Stimulated activated CD8-positive, alpha-beta memory T cell treated with anti-CD3 and anti-CD28 coated beads, Interleukin-4, amount 100 ng/mL, for 1 hour (primary cell): ENCODE measurements around the gene STX12.
"Not testable (repeated sequence)": the region's sequence is repeated elsewhere in the genome, so short reads cannot be mapped to it uniquely, and the experiment has no call there.

ENCODE experiments used
- DNase-seq, 2 donors: peaks; one replicate each; pipeline ENCODE4 v3.0.0-alpha.2; 2020; ENCODE audit warnings: low read depth in 2 of 2, low spot score in 1 of 2

STX12 gene

DNA sequence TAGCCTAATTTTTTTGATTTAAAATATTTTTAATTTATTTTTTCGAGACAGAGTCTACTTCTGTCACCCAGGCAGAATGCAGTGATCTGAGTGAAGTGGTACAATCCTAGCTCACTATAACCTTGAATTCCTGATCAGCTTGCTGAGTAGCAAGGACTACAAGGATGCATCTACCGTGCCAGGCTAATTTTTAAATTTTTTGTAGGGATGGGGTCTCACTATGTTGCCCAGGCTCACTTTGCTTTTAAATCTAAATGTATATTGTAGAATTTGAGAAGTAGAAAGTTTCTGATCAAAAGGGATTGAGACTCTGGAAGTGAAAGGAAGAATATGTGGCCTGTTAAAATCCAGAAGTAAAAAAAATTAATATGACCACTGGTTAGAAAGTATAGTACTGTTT lies 1.6 kb downstream of the STX12 start:
- no peak for DNase-seq

DNA sequence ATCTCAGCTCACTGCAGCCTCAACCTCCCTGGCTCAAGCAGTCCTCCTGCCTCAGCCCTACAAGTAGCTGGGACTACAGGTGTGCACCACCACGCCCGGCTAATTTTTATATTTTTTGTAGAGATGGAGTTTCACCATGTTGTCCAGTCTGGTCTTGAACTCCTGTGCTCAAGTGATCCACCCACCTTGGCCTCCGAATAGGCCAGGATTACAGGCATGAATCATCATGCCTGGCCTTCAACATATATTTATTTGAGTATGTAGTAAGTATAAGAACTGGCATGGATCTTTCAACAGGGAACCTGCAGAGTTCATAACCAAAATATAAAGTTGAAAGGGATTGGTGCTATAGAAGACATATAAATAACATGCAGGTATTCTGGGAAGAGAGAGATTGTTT lies 2.3 kb downstream of the STX12 start:
- not testable (repeated sequence) for DNase-seq

DNA sequence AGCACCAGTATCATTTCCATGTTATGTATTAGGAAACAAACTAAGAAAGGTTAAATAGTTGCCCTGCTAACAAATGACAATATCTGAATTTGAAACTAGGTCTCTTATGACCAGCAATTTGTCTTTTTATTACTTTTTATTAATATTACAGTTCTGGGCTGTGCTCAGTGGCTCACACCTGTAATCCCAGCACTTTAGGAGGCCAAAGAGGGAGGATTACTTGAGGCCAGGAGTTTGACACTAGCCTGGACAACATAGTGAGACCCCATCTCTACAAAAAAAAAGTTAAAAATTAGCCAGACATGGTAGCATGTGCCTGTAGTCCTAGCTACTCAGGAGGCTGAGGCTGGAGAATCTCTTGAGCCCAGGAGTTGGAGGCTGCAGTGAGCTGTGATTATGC lies 3.3 kb downstream of the STX12 start:
- not testable (repeated sequence) for DNase-seq

DNA sequence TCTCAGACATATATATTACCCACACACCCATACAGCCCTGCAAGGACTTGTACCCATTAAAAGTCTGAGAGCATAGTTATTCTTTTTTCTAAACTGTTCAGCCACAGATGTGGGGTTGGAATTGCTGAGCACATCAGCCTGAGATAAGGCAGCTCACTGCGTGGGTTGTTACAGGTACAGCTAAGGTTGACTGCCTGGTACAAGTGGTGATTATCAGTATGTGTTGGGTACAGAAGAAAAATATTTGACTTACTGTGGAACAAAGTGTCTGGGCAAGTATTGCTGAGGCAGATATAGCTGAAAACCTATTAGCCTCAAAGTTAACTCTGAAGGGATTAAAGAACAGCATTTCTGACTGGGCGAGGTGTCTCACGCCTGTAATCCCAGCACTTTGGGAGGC lies 5.0 kb downstream of the STX12 start:
- DNase-seq, result no peak

DNA sequence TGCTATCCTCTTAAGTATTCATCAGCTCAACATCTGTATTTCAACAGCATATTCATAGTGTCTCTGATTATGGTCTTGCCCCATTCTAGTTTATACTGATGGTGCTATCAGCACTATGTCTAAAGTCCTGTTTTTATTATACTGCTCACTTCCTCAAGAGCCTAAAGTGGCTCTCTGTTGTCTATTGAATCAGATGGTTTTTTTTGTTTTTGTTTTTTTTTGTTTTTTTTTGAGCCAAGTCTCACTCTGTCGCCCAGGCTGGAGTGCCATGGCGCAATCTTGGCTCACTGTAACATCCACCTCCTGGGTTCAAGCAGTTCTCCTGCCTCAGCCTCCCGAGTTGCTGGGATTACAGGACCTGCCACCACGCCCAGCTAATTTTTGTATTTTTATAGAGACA lies 6.1 kb downstream of the STX12 start:
- DNase-seq, result no peak

DNA sequence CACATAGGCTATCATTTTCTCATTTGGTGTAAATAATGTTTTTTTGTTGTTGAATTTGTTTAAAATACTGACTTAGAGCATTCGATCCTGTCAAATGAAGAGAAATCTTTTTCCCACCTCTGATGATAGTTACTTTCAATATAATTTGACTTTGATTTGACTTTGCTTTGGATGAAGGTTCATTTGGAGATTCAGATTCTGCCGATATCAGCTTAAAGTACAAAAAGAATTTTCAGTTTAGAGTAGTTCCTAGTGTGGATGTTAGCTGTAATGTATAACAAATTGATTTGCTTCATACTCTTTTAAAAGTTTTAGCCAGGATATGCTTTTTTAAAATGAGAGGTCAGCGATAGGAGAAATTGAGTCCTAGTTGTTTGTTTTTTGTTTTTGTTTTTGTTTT lies 9.9 kb downstream of the STX12 start:
- no peak for DNase-seq

DNA sequence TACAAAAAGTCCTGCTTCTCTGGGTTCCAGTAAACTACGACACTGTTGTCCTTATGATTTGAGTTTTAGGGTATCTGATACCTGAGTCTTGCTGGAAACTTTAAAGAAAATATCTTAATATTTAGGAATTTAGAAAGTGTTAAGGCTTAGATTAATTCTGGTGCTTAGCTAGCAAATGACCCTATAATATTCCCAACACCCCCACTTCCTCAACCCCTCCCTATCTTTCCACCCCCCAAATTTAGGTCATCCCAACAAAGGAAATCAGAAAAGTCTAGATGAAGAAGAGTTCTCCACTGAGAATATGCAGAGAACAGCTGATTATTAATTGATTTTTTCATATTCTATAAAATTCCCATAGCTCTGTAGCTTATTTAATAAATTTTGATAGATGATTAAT lies 11.7 kb downstream of the STX12 start:
- DNase-seq, result no peak

DNA sequence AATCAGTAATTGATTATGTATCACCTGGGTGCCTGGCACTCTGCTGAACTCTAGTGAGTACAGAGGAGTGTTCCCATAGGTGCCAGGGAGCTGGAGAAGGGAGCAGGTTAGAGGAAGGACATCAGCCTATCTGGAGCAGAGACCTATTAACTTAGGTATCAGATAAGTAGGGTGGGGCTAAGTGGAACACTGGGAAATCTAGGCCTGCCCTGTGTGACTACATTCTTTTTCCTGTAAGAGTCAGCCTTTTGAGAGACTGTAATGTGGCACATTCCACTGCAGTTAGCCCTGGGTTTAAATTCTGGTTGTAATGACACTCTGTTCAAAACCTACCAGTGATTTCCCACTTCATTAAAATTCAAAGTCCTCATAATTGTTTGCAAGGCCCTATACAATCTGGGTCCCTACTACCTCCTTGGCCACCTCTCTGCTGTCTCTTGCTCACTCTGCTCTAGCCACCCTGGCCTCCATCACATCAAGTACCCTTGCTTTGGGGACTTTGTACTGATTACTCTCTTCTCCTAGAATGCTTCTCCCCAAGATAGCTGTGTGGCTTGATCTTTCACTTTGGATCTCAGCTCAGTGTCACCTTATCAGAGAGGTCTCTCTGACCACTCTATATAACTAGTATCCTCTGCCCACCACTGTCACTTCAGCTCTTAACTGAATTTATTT lies 12.9 kb downstream of the STX12 start:
- no peak for DNase-seq

DNA sequence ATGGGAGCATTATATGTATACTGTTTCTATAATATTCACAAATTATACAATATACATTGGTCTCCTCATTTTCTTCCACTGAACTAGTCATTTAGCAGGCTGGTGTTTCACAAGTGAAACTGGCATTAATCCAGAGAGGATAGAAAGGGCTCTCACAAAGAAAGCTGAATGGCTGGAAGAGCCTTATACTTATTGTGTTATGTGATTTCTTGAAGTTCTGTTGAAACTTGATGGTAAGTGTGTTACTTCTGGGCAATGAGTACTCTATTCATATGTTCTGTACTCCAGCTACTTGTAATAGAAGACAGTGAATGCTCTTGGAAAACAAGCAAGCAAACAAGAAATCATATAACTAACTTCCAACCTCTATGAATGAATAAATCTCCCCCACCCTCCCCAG lies 14.9 kb downstream of the STX12 start:
- DNase-seq, result no peak

DNA sequence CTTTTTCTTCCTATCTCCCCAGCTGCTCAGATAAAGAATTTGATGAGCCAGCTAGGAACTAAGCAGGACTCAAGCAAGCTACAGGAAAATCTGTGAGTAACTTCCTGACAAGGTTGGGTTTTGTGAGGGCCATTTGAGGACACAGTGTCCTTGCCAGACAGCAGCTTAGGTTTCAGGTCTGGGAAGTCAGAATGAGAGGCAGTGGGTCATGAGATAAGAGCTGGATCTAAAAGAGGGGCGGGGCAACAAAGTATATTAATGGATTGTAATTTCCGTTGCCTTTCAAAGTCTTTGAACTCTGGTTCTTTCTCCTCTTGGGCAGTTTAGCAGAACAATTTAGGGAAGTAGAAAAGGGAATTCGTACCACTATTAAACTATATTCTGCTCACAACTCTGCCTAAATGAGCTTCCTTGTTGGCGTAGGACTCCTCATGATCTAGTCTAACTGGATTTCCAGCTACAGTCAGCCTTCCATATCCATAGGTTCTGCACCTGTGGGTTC lies 16.6 kb downstream of the STX12 start:
- no peak for DNase-seq

DNA sequence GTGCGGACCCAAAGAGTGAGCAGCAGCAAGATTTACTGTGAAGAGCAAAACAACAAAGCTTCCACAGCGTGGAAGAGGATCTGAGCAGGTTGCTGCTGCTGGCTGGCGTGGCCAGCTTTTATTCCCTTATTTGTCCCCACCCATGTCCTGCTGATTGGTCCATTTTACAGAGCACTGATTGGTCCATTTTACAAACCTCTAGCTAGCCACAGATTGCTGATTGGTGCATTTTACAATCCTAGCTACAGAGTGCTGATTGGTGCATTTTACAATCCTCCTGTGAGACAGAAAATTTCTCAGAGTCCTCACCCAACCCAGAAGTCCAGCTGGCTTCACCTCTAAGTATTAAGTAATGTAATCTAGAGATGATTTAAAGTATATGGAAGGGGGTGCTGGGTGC lies 17.3 kb downstream of the STX12 start:
- DNase-seq, result not testable (repeated sequence)

DNA sequence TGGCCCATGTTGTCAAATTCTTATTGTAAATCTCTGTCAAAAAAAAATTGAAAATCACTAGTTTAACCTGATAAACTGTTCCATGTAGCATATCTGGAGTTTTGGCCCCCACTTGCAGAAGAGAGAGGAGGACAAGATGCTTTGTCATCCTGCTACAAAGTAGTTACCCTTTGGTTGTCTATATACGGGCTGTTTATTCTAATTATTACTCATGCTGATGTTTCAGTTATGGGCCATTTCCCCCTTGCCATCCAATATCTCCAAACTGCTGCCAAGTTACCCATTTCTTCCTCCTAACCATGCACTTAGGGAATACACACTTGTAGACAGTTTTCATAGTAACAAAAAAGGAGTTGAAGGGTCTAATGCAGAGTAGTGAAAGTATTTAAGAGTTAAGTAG lies 22.6 kb downstream of the STX12 start:
- no peak for DNase-seq

DNA sequence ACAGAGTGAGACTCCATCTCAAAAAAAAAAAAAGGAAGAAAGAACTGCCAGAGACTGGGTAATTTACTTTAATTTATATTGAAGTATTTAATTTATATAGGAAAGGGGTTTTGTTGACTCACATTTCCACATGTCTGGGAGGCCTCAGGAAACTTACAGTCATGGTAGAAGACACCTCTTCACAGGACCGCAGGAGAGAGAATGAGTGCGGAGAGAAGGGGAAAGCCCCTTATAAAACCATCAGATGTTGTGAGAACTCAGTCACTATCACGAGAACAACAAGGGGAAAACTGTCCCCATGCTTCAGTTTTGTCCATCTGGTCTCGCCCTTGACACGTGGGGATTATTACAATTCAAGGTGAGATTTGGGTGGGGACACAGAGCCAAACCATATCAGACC lies 31.8 kb downstream of the STX12 start:
- DNase-seq, result no peak

DNA sequence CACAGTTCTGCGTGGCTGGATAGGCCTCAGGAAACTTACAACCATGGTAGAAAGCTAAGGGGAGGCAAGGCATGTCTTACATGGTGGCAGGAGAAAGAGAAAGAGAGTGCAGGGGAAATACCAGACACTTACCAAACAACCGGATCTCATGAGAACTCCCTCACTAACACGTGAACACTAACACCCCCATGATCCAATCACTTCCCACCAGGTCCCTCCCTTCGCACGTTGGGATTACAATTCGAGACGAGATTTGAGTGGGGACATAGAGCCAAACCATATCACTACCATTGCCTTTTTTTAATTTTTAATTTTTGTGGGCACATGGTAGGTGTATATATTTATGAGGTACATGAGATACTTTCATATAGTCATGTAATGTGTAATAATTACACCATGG lies 33.7 kb downstream of the STX12 start:
- no peak for DNase-seq

DNA sequence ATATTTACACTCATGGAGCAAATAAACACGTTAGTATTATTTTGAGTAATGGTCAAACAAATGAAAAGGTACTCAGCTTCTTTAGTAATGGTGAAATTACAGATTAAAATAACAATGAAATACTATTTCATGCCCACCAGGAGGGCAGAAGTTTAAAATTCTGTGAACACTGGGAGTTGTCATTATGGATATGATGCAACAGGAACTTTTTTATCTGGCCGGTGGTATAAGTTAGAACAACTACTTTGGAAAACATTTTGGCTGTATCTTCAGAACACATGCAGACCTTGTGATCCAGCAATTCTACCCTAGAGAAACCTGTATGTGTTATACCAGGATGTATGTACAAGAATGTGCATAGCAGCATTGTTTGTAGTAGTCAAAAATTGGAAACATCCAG lies 34.4 kb downstream of the STX12 start:
- no peak for DNase-seq

DNA sequence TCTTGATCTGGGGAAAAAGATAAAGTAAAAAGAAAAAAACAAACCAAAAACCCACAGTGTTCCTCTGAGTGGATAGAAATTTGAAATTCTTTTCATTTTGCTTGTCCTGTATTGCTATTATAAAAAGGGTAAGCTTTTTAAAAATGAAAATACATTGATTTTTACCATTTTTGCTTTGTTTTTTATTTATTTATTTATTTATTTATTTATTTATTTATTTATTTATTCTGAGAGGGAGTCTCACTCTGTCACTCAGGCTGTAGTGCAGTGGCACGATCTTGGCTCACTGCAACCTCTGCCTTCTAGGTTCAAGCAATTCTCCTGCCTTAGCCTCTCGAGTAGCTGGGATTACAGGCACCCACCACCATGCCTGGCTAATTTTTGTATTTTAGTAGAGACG lies 35.1 kb downstream of the STX12 start:
- not testable (repeated sequence) for DNase-seq

DNA sequence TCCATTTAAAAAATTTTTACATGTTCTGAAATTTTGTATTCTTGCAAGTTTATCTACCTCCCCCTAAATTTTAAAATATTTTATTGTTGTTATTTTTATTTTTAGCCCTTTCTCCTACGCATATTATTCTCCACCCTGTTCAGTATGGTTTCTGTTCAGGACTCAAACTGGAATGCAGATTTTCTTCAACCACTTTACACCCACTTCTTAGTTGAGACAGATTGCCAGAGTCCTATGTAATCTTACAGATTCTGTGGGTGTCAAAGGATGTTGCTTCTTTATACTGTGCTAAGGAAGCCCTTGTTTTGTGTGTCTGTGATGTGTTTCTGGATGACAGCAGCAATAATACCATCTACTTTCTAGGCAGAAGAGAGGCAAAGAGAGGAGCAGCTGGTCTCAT lies 36.9 kb downstream of the STX12 start:
- DNase-seq, result no peak

DNA sequence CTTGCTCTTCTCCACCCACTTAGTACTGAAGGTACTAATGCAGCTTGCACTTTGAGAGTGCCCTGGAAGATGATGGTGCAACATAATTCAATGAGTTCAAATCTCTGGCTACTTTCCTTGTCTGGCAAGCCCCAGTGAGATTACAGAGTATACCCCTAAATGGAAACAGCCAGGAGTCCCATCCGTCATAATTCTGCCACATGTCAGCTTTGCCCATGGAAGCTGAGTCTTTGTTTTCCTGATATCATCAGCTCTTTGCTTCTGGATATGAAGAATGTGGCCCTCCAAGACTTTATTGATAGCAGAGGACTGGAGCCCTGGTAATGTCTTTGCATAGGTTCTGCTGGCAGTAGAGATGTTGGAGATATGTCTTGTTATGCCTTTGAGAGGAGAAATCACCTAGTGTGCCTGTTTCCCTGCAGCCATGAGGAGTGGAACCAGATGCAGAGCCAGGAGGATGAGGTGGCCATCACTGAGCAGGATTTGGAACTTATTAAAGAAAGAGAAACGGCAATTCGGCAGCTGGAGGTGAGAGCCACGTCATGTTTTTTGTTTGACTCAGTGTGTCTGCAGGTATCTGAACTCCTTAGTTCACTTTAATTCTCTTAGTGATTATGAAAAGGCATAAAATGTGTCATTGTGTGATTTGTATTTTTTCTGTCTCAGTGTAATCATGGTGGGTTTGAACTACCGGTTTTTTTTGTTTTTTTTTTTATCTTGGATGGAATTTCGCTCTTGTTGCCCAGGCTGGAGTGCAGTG lies 38.9 kb downstream of the STX12 start:
- no peak for DNase-seq

DNA sequence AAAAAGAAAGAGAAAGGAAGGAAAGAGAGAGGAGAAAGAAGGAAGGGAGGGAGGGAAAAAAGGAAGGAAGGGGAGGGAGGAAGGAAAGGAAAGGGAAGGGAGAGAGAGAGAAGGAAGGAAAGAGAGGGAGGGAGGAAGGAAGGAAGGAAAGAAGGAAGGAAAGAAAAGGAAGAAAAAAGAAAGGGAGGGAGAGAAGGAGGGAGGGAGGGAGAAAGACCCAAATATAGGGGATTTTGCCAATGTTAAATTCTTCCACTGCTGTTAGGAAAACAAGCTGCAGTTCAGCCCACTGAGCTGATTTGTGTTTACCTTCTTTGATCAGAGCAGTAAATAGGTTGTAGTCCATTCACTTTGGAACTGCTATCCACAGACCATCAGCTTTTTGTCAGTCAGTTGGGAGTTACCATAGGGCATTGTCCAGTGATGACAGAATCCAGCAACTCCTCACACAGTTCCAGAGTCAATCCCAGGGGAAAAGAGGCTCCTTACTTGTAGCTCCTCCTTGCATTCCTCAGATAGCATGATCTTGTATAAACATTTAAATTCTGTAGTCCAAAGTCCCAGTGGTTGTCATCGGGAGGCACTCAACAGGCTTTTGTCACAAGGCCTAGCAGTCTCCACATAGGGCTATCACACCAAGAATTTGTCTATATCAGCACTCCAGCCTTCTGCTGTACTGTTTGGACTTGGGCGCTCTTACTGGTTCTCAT lies 44.1 kb downstream of the STX12 start:
- no peak for DNase-seq

DNA sequence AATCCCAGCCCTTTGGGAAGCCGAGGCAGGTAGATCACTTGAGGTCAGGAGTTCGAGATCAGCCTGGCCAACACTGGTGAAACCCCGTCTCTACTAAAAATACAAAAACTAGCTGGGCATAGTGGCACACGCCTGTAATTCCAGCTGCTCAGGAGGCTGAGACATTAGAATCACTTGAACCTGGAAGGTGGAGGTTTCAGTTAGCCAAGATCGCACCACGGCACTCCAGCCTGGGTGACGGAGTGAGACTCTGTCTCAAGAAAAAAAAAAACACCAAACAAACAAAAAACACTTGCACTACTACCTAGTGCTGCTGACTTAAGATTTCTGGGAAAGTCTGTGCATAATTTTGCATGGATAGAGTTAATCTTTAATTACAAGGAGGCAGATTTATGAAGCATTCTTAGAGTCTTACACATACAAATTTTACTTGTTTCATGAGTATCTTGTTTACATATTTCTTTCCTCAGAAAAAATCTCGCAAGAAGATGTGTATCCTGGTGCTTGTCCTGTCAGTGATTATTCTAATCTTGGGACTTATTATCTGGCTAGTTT lies 48.8 kb downstream of the STX12 start:
- no peak for DNase-seq

DNA sequence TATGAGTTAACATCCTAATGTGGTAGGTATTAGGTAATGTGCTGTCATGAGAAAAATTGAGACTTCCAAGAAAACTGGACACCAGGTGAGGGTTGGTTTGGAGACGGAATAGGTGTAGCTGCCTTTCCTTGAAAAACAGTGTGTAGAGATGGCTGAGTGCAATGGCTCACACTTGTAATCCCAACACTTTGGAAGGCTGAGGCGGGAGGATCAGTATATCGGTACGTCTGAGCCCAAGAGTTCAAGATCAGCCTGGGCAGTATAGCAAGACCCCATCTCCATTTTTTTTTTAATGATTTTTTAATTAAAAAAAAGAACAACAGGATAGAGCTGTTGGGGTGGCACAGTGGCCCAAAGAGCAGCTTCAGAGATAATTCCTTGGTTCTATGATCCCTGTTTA lies 50.8 kb downstream of the STX12 start:
- no peak for DNase-seq

DNA sequence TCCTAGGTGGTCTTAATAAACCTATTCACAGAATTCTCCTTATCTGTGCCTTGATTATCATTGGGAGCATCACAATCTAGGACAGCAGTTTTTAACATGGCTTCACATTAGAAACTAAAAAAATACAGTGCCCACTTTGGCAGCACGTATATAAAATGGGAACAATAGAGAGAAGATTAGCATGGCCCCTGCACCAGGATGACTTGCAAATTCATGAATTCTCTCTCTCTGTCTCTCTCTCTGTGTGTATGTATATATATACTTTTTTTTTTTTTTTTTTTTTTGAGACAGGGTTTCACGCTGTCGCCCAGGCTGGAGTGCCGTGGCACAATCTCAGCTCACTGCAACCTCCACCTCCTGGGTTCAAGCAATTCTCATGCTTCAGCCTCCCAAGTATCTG lies 51.4 kb downstream of the STX12 start:
- DNase-seq, result no peak
